PFSK-1 (cell line): ENCODE measurements around the gene FYB1.

Experiments used
- FOXP2 ChIP-seq: optimal IDR thresholded peaks from 2 replicates; pipeline ENCODE3; 2011; ENCODE audit warnings: borderline replicate concordance, control low read depth, inconsistent platforms; ENCODE audit not compliant: insufficient read depth; ENCODE audit errors: extremely low read length, extremely low read depth
- POLR2AphosphoS5 ChIP-seq: IDR thresholded peaks from 2 replicates; pipeline ENCODE4 v1.6.1; 2012; ENCODE audit warnings: low read depth, mild to moderate bottlenecking, control low read depth, low read length, moderate library complexity
- REST ChIP-seq, 2 experiments: IDR thresholded peaks; 2 replicates each; pipeline versions ENCODE4 v1.6.1 to v1.8.0; 2011 to 2012; ENCODE audit warnings: low read depth in 2 of 2, low read length in 2 of 2, control low read depth in 1 of 2, inconsistent platforms in 1 of 2, mild to moderate bottlenecking in 1 of 2, moderate library complexity in 1 of 2; ENCODE audit not compliant: insufficient read depth in 1 of 2
- SIN3A ChIP-seq: IDR thresholded peaks from 2 replicates; pipeline ENCODE4 v1.6.1; 2012; ENCODE audit warnings: mild to moderate bottlenecking, low read length, moderate library complexity, borderline replicate concordance; ENCODE audit not compliant: insufficient read depth
- TAF1 ChIP-seq: IDR thresholded peaks from 2 replicates; pipeline ENCODE4 v1.6.1; 2012; ENCODE audit warnings: low read length, control low read depth, borderline replicate concordance; ENCODE audit not compliant: insufficient read depth

Gene FYB1

GRCh38 chr5:39131210-39132127 is 87.9 kb downstream of the FYB1 start:
- no peak for TF ChIP-seq TAF1
- no peak for TF ChIP-seq REST (IDR thresholded peaks at IDR 0.05; ENCODE audit: insufficient read depth in 1 of 2, low read depth in 2 of 2, low read length in 2 of 2)
- no peak for TF ChIP-seq SIN3A
- no peak for TF ChIP-seq POLR2AphosphoS5
- no peak for TF ChIP-seq FOXP2

- no peak for TF ChIP-seq TAF1
- no peak for TF ChIP-seq POLR2AphosphoS5
- TF ChIP-seq REST (IDR thresholded peaks at IDR 0.05; ENCODE audit: insufficient read depth in 1 of 2, low read depth in 2 of 2, low read length in 2 of 2) = no peak
- no peak for TF ChIP-seq FOXP2
- TF ChIP-seq SIN3A = no peak
These were observed 88.6 kb downstream of the FYB1 start for GRCh38 chr5:39130716-39131115.

- no peak for TF ChIP-seq SIN3A
- TF ChIP-seq TAF1 = no peak
- no peak for TF ChIP-seq POLR2AphosphoS5
- no peak for TF ChIP-seq REST (IDR thresholded peaks at IDR 0.05; ENCODE audit: insufficient read depth in 1 of 2, low read depth in 2 of 2, low read length in 2 of 2)
- TF ChIP-seq FOXP2 = no peak
These were observed 97.4 kb downstream of the FYB1 start for GRCh38 chr5:39121922-39122321.

- TF ChIP-seq FOXP2 (no peak), TAF1 (no peak), SIN3A (no peak), POLR2AphosphoS5 (no peak), REST (IDR thresholded peaks at IDR 0.05; ENCODE audit: insufficient read depth in 1 of 2, low read depth in 2 of 2, low read length in 2 of 2) (no peak)
These were observed 98.0 kb downstream of the FYB1 start for GRCh38 chr5:39121315-39121714.

- TF ChIP-seq TAF1 (no peak), REST (IDR thresholded peaks at IDR 0.05; ENCODE audit: insufficient read depth in 1 of 2, low read depth in 2 of 2, low read length in 2 of 2) (no peak), POLR2AphosphoS5 (no peak), SIN3A (no peak), FOXP2 (no peak)
These were observed 99.3 kb downstream of the FYB1 start for GRCh38 chr5:39120052-39120420.
